BJ (cell line): ENCODE results near the gene ARHGAP40. TPM values are rescaled to one million over a fixed set of nuclear protein-coding genes. Genes with fewer than 3 reads are reported as not detected.
A peak's percentile ranks its signal among the peaks of the same experiment; 100 is the strongest.

Experiments
- CTCF ChIA-PET: fragments of 350-600 bp; formaldehyde crosslinking; extraction: SDS; loops from one replicate; lab custom pipeline; 2021; ENCODE audit warnings: antibody characterized with exemption, inconsistent platforms; lab: Yijun Ruan, JAX
- POLR2A ChIA-PET: fragments of 300-600 bp; sonication (Branson Sonifier 250); formaldehyde crosslinking; extraction: SDS; loops from one replicate; lab custom pipeline; 2021; ENCODE audit warnings: antibody characterized with exemption; lab: Charles Lee
- DNase-seq: peaks from one replicate; pipeline ENCODE4 v3.0.0-alpha.2; 2011; ENCODE audit warnings: low read depth
- H3K27me3 ChIP-seq: 2 replicates; pipeline ENCODE4 v1.6.0; 2011; ENCODE audit warnings: low read length; ENCODE audit not compliant: control insufficient read depth, insufficient read depth
- H3K36me3 ChIP-seq: 2 replicates; pipeline ENCODE4 v1.5.1; 2011; ENCODE audit warnings: low read length; ENCODE audit not compliant: control insufficient read depth, insufficient read depth
- H3K4me3 ChIP-seq: 2 replicates; pipeline ENCODE4 v1.5.1; 2011; ENCODE audit warnings: low read depth, mild to moderate bottlenecking, control low read depth, low read length
- CTCF ChIP-seq: IDR thresholded peaks from 2 replicates; pipeline ENCODE4 v1.5.1; 2011; ENCODE audit warnings: low read depth, mild to moderate bottlenecking, control low read depth, inconsistent platforms, low read length, moderate library complexity; ENCODE audit not compliant: insufficient read depth
- polyA plus RNA-seq: library from polyadenylated mRNA; depleted of rRNA; stranded (reverse); fragments of >200 nt; gene quantifications from 2 replicates; pipeline ENCODE4 v1.2.3, GENCODE V29; 2011

ARHGAP40 gene
- polyA plus RNA-seq, 1 experiment, result not detected

DNA sequence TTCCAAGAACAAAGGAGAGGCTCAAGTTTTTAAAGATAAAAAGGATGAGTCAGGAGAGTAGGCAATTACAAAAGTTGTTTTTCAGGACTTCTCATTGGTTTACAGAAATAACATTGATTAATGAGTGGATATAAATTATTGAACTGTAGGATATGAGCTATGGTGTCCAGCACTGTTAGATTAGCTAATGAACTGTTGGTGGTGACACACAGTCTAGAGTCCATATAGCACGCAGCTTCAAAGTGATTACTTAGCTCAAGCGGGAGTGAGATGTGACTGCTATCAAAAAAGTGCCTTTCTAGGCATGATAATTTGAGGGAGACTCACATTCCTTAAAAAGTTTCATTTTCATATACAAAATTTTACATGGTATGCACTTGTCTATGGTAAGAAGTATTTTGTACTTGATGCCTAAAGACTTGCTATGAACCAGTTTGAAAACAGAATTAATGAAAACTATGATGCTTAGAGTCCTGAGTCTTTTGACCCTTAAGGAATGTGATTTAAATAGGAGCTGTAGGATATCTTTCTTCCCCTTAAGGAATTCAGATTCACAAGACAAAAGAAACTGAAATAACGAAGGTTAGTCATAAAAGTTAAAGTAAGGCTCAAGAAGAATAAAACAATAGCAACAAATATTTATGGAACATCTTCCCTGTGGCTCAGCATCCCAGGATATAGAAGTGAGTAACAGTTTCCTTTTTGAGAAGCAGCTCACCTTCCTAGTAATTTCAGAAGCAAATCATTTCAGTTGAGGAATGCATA lies 42.8 kb upstream of the ARHGAP40 start:
- no peak for TF ChIP-seq CTCF
- Histone ChIP-seq H3K27me3 (no peaks in the 10 kb centered on the region), H3K36me3 (peaks cover 5% of the 10 kb centered on the region), H3K4me3 (no peak overlapping the region)
- ChIA-PET CTCF (interaction anchor here (1.1 to 1.7 kb wide), 2 partner anchors 16 to 86 kb away, joined by 3 to 4 read pairs; partner anchors contain the start of gene RALGAPB), POLR2A (no interaction called here)
- DNase-seq, result no peak

GRCh38 chr20:38559764-38560163 lies 41.8 kb upstream of the ARHGAP40 start:
- no peaks in the 10 kb centered on the region for H3K27me3 ChIP-seq
- H3K4me3 ChIP-seq, result no peak overlapping the region
- ChIA-PET POLR2A (no interaction called here), CTCF (interaction anchor here (0.6 to 1.7 kb wide), 4 partner anchors 9 to 87 kb away, joined by 3 to 4 read pairs (median 4); partner anchors contain the start of gene RALGAPB)
- no peak for TF ChIP-seq CTCF
- peaks cover 6% of the 10 kb centered on the region for H3K36me3 ChIP-seq
- DNase-seq, result peak; percentile 39

- ChIA-PET POLR2A (no interaction called here), CTCF (interaction anchor here (1.1 kb wide), 1 partner anchor 13 kb away, joined by 3 read pairs; no protein-coding TSS in a partner anchor)
- no peak for TF ChIP-seq CTCF
- Histone ChIP-seq H3K4me3 (no peak overlapping the region), H3K27me3 (no peaks in the 10 kb centered on the region), H3K36me3 (peaks cover 5% of the 10 kb centered on the region)
- no peak for DNase-seq
Measured at GRCh38 chr20:38563802-38564431, 37.7 kb upstream of the ARHGAP40 start.

DNA sequence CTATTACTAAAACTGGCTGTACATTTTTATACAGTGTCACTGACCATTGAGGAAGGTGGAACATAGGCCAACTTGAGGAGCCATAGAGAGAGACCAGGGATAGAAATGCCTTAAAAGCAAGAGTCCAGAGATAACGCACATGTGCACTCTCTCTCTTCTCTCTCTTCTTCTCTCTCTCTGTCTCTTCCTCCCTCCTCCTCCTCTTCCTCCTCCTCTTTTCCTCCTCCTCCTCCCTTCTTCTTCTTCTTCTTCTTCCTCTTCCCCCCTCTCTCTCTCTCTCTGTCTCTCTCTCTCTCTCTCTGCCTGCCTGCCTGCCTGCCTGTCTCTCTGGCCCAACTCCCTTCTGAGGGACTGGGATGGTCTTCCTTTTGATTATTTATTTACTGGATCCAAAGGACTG lies 36.9 kb upstream of the ARHGAP40 start:
- no peak for TF ChIP-seq CTCF
- no peaks in the 10 kb centered on the region for H3K27me3 ChIP-seq
- DNase-seq, result no peak
- POLR2A ChIA-PET, result no interaction called here
- H3K4me3 ChIP-seq, result no peak overlapping the region
- peaks cover 6% of the 10 kb centered on the region for H3K36me3 ChIP-seq
- CTCF ChIA-PET, result interaction anchor here (1.1 kb wide), 1 partner anchor 13 kb away, joined by 3 read pairs; no protein-coding TSS in a partner anchor

- Histone ChIP-seq H3K36me3 (peaks cover 10% of the 10 kb centered on the region), H3K4me3 (no peak overlapping the region), H3K27me3 (no peaks in the 10 kb centered on the region)
- ChIA-PET CTCF (interaction anchor here (1.1 to 1.3 kb wide), 2 partner anchors 12 to 120 kb away, joined by 3 read pairs; no protein-coding TSS in a partner anchor), POLR2A (no interaction called here)
- no peak for DNase-seq
- TF ChIP-seq CTCF, result no peak
Measured at GRCh38 chr20:38566036-38566598, 35.5 kb upstream of the ARHGAP40 start.
